Stimulated activated CD8-positive, alpha-beta memory T cell treated with anti-CD3 and anti-CD28 coated beads, Interleukin-15, amount 100 ng/mL, for 4 hours (primary cell): ENCODE results near the gene SFN.
"Not testable (repeated sequence)": the region's sequence is repeated elsewhere in the genome, so short reads cannot be mapped to it uniquely, and the experiment has no call there.

Source experiments
- DNase-seq, 2 donors: peaks; one replicate each; pipeline ENCODE4 v3.0.0-alpha.2; 2020; ENCODE audit warnings: low read depth in 2 of 2

The SFN gene

DNA sequence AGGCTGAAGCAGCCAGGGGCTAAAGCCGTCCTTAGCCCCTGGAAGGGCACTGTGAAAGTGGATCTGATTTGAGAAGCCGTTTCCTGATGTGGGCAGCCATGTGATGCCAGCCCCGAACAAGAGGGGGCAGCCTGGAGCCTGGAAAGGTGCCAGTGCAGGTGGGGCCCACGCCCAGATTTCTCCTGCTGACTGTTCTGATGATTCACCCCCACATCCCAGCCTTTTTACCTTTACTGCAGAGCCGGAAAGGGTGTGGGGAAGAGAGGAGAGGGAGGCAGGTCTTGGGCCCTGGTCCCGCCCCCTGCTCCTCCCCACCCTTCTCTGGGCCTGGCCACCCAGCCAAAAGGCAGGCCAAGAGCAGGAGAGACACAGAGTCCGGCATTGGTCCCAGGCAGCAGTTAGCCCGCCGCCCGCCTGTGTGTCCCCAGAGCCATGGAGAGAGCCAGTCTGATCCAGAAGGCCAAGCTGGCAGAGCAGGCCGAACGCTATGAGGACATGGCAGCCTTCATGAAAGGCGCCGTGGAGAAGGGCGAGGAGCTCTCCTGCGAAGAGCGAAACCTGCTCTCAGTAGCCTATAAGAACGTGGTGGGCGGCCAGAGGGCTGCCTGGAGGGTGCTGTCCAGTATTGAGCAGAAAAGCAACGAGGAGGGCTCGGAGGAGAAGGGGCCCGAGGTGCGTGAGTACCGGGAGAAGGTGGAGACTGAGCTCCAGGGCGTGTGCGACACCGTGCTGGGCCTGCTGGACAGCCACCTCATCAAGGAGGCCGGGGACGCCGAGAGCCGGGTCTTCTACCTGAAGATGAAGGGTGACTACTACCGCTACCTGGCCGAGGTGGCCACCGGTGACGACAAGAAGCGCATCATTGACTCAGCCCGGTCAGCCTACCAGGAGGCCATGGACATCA lies at the start of gene SFN:
Gene SFN (plus strand): TSS at position 369 of the 904 bp plus-strand sequence. CDS start 64 bp downstream, at position 433.
- peak in 1 of 2 donors; percentile 13 for DNase-seq

DNA sequence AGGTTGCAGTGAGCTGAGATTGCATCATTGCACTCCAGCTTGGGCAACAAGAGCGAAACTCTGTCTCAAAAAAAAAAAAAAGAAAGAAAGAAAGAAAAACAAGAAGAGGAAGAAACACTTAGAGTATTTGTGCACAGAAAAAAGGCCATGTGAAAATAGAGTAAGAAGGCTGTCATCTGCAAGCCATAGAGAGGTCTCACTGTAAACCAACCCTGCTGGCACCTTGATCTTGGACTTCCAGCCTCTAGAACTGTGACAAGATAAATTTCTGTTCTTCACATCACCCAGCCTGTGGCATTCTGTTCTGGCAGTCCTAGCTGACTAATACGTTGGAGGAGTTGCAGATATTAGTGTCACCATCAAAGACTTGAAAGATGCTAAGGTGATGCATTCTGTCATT lies 48.6 kb upstream of the SFN start:
- DNase-seq: no peak

DNA sequence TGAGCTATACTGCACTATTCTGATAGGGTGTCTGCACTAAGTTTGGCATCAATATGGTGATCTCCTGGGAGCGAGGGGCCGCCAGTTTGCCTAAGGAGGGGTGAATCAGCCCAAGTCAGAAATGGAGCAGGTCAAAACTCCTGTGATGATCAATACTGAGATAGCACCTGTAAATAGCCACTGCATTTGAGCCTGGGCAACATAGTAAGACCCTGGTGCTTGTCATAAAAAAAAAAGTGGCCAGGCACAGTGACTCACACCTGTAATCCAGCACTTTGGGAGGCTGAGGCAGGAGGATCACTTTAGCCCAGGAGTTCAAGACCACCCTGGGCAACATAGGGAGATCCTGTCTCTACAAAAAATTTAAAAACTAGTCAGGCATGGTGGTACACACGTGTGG lies 48.1 kb upstream of the SFN start:
- DNase-seq: no peak

DNA sequence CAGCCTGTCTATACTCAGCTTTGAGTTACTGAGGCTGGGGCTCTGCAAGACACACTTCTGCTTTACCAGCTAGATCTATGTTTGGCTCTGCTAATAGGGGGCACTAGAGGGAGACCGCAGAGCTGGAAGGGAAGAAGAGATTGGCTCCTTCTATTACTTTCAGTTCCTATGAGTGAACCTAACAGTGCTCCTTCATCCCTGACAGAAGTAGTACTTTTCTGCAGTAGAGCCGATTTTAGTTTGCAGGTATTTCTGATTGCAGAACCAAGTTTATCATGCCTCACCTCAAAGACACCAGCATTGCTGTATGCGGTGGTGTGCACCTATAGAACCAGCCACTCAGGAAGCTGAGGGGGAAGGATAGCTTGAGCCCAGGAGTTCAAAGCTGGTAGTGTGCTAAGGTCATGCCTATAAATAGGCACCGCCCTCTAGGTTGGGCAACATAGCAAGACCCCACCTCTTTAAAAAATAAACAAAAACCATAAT lies 42.1 kb upstream of the SFN start:
- DNase-seq: no peak

DNA sequence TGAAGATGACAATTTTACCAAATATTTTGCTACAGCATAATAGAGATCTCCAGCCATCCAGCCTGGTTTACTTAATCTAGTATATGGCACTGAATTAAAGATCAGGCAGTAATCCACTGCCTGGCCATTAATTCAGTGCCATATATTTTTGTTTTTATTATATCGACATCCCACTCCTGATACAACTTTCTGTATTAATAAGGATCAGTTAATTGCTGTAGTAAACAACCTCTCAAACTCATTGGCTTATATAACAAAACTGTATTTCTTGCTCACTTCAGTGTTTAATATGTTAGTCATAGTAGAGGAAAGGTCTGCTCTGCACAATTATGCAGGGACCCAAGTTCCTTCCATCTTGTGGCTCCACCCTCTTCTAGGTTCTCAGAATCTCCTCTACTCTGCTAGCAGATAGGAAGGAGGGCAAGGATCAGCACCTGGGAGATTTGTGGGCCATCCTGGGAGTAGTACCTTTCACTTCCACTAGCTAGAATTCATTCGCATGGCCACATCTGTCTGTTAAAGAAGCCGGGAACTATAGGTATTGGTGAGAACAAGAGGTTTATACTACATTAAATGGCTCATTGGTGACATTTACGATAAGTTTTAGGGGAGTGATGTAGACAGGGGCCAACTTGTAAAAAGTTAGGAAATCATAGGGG lies 40.1 kb upstream of the SFN start:
- DNase-seq: no peak

DNA sequence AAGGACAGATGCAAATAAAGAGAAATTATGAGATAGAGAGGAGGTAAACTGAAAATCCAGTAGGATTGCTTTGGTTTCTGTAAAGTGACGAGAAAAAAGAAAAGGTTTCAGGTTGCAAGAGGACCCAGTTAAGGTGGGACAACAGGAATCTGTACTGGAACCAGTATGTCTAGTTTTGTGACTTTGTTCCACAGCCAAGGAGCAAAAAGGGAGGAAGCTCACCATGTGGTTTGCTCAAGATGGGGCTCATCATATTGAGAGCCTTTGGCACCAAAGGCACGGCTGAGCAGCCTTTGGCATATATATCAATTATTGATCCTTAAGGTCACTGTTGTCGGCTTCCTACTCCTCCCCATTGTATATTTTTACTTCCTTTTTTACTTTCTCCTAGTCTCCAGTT lies 38.2 kb upstream of the SFN start:
- no peak for DNase-seq

DNA sequence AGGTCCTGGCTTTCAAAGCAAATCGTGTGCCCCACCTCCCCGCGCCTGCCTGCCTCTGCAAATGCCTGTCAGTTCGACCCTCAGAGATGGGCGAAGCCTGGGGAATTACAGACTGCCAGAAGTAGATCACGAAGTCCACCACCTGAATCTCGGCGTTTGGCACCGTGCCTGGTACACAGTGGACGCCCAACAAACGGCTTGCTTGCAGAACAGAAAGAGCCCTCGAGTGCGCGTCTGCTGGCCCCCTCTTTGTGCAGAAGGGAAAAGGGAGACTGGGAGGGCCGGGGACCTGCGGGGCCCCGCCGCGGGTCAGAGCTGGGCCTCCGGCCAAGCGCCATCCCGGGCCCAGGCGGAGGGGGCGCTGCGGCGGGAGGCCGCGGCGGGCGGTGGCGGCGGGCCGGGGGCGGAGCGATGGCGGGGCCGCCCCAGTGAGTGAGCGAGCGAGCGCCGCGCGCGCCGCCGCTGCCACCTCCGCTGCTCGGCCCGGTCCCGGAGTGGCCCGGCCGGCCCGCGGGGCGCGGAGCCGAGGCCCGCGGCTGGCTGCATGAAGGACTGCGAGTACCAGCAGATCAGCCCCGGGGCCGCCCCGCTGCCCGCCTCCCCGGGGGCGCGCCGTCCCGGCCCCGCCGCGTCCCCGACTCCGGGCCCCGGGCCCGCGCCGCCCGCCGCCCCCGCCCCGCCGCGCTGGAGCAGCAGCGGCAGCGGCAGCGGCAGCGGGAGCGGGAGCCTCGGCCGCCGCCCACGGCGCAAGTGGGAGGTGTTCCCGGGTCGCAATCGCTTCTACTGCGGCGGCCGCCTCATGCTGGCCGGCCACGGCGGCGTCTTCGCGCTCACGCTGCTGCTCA lies 36.5 kb upstream of the SFN start, which contains the start of gene ZDHHC18:
Gene ZDHHC18 (plus strand): TSS at position 428 of the 845 bp plus-strand sequence. CDS start 117 bp downstream, at position 545.
- peak in 1 of 2 donors; percentile 53 for DNase-seq

DNA sequence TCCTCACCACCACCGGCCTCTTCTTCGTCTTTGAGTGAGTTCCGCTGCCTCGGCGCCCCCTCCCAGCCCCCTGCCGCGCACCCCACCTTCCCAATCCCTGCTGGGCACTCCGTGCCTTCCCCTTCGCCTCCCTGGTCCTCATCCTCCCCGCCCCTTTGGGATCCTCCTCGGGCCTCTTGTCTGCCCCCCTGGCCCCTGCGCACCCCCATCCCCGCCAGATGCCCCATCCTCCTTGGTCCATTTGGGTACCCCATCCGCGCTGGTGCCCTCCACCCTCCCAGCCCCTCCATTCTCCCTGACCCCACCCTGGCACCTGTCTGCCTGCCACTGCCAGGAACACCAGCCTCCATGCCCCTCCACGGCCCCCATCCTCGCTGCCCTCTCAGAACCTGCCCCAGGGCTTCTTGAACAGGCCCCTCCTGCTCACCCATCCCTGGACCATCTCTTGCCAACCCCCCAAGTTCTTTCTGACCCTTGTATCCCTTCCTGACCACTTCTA lies 35.8 kb upstream of the SFN start:
- DNase-seq: no peak

DNA sequence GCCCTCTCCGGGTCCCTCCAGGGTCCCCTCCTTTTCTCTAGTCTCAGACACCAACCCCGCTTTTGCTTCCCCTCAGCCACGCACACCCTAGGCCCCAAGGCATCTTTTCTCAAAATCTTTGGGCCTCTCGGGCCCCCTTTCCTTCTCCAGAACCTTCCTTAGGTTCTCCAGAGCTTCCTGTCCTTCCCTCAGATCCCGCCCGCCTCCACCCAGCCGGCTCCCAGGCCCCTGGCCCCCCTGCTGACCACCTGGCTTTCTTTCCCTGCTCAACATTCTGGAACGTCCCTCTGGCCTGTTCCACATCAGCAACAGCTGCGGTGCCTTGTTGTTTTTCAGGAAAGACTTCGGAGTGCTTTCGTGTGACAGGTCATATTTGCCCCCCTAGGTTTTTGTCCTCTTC lies 35.3 kb upstream of the SFN start:
- no peak for DNase-seq

DNA sequence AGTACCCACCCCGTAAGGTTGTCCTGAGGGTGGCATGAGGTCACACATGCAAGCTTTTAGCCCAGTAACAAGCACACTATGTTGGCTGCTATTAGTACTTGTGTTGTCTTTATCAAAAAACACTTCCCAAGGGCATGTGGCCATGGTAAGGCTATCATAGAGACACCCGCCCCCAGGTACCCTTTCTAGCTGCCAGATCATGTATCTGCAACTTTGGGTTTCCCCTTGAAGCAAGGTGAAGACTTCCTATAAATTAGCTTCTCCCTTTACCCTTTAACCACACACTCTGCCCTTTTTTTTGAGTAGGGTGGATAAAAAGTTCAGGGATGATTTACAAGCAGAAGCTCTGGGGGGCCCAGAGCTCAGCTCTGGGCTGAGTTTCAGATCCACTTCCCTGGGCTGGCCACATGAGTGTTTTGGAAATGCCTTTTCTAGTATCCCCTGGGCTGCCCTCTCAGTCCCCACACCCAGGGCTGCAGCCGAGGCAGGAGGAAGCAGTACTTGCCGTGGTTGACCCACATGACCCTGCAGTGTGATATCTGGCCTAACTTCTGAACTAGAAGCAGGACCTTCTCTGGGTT lies 34.4 kb upstream of the SFN start:
- DNase-seq: no peak

DNA sequence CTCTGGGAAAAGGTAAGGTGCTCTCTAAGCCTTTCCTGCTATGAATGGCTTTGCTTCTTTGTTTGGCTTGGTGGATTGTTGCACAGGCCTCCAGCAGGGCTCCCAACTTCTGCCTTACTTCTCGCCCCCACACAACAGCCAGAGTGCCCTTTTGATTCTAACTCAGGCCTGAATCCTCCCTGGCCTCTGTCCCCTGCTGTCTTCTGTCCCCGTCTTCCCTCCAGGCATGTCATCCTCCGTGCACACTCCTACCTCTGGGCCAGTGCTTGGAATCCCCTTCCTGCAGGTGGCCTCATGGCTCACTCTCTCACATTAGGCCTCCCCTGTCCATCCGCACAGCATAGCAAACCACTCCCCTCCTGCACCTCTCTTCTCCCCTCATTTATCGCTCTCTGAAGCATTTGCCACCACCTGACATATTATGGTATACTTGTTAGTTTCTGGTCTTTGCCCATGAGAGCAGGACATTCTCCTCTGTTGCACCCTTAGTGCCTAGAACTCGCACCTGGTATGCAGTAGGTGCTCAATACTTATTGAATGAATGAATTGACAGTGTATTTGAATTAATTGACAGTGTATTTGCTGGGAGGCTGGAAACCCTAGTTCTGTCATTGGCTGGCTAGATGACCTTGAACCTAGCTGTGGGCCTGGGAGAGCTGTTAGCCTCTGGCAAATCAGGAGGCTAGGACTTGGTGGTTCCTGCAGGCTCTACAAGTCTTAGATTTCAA lies 33.6 kb upstream of the SFN start:
- no peak for DNase-seq

DNA sequence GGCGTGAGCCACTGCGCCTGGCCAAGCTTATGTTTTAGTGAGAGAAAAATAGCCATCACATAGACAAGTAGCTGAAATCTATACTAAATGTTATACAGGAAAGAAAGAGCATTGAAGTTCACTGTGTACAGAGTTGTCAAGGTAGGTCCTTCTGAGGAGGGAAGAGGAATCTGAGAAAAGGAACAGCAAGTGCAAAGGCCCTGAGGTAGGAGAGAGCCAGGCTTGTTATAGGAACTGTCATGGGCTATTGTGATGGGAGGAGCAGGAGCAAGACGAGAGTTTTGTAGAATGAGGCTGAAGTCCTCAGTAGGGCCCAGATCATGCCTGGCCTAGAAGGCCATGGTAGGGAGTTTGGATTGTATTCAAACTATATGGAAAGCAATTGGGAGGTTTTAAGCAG lies 31.9 kb upstream of the SFN start:
- no peak for DNase-seq

DNA sequence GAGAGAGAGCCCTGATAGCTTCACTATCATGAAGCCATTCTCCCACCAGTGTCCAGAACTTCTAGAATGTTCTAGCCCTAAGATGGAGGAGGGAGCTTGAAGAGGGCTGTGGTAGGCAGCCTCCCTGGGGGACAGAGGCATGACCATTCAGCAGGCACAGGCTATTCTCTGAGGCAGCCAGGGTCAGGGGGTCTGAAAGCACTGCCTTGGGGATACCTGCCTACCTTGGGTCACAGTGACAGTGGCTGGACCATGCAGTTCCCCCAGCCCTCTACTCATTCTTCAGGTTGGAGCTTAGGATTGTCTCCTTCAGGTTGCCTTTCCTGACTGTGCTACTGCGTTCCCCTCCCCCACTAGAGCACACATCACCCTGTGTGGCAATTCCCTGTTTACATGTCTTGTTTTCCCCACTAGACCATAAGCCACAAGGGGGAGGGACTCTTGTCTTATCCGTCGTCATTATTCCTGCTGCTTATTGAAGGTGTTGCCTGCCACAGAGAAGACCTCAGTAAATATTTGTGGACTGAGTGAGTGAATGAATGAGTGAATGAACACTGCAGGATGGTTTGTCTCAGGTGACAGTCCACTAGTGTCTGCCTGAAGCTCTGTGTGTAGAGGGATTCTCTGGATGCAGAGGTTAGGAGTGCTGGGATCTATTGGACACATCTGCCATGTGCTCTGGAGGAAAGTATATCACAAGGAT lies 31.3 kb upstream of the SFN start:
- no peak for DNase-seq

DNA sequence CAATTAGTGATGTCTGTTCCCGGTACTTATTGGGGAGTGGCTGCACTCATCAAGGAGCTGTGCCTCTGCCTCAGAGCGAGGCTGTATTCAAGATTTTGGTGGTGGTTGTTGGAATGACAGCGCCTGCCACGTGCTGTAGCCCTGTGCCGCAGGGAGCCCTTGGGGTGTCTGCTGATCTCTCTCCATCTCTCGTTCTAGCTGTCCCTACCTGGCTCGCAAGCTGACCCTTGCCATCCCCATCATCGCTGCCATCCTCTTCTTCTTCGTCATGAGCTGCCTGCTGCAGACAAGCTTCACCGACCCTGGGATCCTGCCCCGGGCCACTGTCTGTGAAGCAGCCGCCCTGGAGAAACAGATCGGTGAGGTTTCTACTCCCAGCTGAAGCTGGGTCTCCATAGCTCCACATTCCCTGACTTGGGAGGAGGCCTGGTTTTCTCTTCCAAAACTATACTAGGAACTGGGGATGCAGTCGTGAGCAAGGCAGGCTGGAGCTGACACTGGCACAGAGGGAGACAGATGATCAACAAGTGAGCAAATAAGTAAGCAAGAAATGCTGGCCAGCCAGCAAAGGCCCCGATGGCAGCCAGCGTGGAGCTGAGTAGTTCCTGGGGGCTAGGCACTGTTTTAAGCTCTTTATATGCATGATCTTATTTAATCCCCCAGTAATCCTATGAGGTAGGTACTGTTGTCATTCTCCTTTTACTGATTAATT lies 30.5 kb upstream of the SFN start:
- DNase-seq: no peak

DNA sequence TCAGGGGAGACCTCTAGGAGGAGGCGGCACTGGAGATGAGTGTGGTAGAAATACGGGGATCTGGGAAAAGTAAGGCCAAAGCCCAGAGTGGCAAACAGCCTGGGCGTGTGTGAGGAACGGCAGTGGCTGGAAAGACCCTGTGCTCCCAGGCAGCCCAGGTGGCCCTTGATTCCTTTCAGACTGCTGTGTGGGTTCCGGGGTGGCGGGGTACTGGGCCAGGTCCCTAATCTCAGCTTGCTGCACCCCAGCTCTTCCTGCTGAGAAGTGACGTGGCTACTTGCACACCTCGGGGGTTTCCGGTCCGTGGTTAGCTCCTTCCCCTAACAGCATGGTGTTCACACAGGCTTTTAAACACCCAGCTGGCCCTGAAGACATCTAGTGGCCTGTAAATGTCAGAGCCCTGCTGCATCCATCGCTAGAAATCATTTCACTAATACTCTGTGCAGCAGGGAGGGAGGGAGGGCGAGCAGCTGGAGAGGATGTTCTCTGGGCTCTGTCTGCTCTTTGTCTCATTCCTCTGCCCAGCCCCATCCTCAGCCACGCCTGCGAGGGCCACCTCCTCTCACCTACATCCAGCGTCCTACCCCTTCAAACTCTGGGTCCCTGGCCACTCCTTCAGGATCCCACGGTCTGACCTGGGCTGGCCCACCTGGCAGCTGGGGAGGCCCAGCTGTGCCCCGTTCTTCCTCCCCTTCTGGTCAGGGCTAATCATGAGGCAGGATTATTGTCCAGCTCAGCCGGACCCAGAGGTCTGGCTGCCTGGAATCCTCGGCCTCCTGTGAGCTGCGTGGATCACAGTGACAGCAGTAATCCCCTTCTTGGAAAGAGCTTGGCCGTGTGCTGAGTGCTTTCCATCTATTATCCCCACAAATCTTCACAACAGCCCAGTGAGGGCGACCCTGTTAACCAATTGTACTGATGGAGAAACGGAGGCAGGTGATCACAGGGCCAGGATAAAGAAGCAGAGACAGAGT lies 29.2 kb upstream of the SFN start:
- DNase-seq: peak; percentile 71 to 83

DNA sequence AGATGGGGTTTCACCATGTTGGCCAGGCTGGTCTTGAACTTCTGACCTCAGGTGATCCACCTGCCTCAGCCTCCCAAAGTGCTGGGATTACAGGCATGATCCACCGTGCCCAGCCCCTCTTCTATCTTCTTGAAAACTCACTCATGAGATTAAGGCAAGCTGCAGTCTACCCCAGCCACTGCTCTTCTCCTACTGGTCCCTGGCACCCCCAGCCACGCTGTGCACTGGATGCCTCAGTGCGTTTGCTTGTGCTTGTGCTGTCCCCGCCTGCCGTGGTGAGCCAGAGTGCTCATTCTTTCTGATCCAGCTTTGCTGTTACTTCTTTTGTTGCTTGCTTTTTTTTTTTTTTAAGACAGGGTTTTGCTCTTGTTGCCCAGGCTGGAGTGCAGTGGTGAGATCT lies 25.3 kb upstream of the SFN start:
- DNase-seq: not testable (repeated sequence)

DNA sequence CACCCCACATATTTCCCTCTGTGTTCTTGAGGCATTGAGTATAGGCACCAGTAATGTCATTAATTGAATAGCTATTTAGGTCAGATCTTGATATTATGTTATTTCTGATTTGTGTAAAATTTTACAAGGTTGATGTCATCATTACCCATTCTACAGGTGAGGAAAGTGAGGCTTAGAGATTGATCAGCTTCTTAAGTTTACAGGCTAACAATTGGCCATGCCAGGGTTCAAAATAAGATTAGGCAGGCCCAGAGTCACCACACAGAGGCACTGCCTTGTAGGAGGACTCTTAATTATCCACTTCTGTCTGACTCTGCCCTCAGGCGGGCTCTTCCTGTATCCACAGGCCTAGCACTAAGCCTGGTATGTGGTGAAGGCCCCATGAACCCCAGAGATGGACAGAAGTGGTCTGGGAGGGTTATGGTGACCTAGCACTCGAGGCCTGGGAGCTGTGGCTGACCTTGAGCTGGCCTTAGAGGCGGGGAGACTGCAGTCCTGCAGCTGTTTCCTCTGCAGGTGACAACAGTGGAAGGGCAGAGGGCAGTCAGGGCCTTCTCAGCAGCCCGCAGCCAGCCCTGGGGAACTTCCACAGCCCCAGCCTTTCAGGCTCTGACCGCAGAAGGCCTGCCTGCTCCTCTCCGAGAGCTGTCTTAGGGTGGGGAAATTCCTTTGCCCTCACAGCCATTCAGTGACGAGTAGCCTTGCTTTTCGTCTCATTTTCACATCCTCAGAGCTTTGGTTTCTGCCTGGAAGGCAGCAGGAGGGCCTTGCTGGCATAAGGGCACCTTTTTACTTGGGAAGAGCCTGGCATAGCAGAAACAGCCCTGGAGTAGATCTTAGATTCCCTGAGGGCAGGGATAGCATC lies 24.2 kb upstream of the SFN start:
- DNase-seq: no peak
